Activated CD4-positive, alpha-beta T cell treated with anti-CD3 and anti-CD28 coated beads, Interleukin-2, Interleukin-4, amounts not matched to agents 100 ng/mL and 50 ng/mL, durations not matched to agents 16 hours and 8 hours (primary cell): ENCODE results near the gene STX11.
"Not testable (repeated sequence)": the region's sequence is repeated elsewhere in the genome, so short reads cannot be mapped to it uniquely, and the experiment has no call there.

ENCODE experiments used
- DNase-seq: peaks from one replicate; pipeline ENCODE4 v3.0.0-alpha.2; 2020; ENCODE audit warnings: low spot score

STX11 gene

DNA sequence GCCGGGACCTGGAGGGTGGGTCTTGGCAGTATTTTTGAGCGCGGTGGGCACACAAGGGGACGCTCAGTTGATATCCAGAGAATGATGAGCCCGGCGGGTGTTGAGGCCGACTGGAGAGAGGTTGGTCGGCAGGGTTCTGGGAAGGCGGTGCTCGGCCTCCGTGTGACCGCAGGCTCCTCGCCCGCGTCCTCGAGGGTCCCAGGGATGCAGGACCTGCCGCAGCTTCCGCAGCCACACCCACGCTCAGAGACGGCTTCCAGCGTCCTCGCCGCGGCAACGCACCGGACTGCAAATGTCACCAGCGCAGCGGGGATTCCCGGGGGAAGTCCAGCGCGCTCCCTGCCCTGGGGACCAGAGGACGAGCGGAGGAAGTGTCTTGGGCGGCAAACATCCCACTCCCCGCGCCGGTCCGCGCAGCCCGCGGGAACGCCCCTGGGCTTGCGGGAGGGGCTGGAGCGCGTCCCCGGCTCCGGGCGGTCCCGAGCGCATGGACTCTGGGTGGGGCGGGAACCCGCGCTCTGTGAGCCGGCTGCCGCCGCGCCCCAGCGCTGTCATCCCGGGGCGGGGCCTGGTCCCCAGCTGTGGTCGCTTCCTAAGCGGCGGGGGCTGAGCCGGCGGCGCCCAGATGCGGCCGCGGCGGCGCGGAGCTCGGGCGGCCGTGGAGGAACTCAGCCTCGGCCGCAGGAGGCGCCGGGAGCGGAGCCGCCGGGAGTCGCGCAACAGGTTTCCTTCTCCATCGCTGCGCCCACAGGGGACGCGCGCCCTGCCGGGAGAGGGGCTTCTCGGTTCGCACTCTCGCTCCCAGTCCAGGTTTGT, at the start of gene STX11:
Gene STX11 (plus strand): TSS at position 624 of the 816 bp plus-strand sequence. CDS start 36,111 bp downstream, outside the sequence.
- peak; percentile 83 for DNase-seq

DNA sequence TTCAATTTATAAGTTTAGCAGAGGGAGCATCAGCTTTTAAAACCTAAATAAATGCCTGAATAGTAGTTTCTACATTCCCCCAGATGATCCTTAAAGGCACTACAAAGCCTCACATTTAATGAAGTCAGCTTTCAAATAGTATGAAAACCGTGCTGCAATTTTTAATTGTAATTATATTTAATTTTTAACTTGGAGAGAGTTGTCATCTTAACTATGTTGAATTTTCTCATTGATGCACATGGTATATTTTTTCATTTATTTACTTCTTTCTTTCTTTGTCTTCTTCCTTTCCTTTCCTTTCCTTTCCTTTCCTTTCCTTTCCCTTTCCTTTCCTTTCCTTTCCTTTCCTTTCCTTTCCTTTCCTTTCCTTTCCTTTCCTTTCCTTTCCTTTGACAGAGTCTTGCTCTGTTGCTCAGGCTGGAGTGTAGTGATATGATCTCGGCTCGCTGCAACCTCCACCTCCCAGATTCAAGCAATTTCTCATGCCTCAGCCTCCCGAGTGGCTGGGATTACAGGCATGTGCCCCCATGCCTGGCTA, 47.2 kb upstream of the STX11 start:
- DNase-seq, result no peak

DNA sequence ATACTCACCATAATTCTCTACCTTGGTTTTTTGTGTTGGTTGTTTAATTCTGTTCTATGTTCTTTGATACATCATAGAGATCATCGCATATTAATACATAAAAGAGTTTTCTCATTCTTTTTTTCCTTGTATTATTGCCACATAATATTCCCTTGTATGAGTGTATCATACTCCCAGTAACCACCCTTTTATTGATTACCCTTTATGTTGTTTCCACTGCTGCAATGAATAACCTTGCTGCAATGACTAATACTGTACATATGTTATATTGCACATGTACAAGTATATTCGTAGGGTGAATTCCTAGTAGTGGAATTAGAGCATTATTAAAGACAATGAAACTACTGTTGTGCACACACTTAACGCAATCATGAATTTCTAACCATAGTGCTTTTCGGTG, 45.8 kb upstream of the STX11 start:
- DNase-seq, result no peak

DNA sequence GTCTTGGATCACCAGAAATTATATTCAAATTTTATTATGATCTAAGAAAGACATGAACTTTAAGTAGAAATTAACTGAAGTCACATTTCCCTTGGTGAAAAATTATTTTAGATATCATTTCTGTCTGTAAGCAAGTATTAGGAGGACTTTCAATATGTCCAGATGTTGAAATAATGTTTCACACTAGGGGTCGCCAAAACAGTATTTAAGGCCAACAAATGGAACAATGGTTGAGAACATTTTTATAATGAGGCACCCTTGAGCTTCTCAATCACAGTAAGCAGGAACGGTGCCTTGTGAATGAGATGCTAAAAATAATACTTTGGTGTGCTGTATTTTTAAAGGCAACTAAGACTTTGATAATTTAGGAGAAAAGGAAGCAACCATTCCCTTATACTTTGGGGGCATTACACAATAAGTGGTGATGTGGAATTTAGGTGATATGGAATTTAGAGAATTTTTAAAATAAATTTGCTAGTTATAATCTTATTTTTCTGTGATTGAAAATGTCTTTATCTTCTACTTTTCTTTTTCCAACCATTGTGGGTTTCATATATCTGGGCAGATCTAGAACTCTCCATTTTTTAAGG, 45.3 kb upstream of the STX11 start:
- peak; percentile 80 for DNase-seq

DNA sequence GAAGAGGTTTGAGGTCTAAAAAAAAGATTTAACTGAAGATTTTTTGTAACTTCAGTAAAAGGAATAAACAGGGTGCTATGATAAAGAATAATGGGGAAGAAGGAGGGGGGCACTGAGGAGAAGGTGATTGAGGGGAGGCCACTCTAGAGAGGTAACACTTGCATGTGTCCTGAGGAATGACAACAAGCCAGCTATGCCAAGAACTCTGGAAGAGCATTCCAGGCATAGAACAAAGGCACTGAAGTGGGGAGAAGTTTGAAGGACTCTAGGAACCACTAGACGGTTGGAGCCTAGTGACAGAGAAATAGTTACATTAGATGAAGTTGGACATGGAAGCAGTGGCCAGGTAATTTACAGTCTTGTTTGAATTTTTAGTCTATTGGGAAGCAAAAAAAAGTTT, 44.1 kb upstream of the STX11 start:
- no peak for DNase-seq

DNA sequence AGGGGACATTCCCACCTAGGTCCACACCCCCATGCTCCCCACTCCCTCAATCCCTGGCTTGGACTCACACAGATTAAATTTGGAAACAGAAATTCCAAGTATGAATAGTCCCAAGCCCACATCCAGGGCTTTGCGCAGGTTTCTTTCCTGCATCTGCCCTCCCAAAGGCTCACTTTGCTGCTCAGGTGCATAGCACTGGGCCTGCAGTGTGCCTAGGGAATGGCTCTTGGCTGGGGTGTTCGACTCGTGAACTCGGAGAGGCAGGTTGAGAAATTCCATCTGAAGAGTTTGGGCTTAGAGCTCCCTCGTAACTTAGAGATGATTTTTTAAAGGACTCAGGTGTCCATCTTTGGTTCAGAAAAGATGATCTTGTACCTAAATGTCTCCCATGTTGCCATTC, 40.1 kb upstream of the STX11 start:
- DNase-seq, result no peak

DNA sequence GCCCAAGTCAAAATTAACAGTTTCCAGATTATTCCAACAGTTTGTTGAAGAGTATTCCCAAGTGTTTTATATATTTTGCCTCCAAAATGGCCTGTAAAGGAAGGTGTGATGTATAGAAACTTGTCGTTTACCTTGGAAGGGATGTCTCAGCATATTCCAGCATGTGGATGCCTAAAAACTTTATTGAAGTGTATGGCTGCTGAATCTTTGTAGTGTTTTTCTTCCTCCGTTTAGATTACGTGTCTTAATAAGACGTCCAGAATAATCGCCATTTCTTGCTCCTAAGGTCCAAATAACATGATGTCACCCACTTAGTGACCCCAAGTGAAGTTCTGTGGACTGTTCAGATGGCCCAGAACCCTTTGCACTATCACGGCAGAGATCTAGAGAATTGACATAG, 37.0 kb upstream of the STX11 start:
- no peak for DNase-seq

DNA sequence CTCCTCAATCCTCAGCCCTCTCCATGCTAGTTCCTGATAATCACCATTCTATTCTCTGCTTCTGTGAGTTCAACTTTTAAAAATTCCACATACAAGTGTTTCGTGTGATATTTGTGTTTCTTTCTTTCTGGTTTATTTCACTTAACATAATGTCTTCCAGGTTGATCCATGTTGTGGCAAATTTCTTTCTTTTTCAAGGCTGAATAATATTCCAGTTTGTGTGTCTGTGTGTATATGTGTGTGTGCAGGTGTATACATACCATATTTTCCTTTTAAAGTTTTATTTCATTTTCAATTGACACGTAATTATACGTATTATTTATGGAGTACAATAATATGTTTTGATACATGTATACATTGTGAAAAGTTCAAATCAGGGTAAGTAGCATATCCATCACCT, 35.1 kb upstream of the STX11 start:
- DNase-seq, result no peak

DNA sequence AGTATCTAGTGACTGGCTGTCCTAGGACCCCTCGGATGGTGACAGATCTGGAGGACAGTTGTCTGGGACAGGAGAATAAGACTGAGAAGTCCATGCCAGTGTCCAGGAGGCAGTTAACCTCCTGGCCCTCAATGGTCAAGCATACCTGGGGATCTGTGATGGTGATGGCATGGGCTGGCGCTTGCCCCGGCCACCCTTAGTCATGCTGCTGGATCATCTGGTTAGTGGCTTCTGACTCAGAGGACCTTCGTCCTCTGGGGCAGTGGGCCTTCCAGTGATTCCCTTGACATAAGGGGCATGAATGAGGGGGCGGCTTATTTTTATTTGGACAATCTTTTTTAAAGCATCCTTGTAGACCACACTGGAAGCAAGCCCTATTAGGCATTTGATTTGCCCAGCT, 30.9 kb upstream of the STX11 start:
- no peak for DNase-seq

DNA sequence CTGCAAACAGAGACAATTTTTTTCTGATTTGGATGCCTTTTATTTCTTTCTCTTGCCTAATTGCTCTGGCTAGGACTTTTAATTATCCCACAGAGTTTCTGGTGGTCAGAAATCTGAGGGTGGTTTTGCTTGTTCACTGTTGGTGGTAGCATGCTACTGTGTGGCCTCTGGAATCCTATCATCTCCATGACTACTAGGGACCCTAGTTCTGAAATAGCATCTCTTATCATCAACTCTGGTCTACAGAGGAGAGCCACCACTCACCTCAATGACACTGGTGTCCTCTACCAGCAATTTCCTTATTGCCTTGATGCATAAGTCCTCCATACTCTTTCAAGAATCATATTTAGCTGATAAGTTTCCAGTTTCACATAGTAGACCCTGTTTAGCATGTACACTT, 27.5 kb upstream of the STX11 start:
- no peak for DNase-seq

DNA sequence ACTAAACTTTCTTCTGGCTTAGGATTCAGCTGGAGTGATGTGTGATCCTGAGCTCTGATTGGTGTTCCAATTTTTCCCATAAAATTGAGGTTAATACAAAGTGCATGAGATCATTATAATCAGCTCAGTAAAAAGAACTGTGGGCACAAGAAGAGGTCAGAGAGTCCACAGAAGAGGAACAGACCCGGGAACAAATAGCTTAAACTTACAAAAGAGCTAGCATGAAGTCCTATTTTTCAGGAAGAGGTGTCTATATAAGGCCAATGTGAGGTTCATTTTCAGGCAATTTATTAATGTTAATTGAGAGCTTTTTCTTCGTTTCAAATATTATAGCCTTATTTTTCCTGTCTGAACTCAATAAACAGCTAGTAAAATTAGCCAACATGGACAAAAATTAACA, 26.9 kb upstream of the STX11 start:
- DNase-seq, result no peak

DNA sequence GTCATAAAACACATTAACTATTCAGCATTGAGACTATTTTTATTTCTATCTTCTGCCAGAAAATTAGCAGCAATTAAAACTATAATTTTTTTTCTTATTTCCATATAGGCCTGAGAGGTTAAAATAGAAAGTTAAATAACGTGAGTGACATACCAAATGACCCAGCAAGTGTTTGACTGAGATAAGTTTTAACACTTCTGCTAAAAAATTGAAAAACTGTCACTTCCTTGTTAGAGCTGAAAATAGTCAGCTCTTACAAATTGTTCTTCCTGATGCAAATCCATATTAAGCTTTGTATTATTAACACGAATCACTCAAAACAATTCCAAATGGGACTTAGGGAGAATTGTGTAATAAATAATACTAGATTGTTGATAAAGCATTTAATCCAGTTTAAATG, 26.5 kb upstream of the STX11 start:
- DNase-seq, result no peak

DNA sequence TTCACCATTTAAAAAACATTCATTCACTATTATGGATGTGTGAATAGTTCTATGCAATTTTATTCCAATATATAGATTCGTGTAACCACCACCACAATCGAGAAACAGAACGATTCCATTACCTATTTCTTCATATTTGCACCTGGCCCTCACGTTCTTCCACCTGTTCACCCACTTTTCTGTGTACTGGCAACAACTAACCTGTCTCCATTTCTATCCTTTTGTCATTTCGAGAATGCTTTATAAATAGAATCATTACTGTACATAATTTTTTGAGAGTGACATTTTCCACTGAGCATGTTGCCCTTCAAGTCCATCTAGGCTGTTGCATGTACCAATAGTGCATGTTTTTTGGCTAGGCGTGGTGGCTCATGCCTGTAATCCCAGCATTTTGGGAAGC, 23.2 kb upstream of the STX11 start:
- no peak for DNase-seq

DNA sequence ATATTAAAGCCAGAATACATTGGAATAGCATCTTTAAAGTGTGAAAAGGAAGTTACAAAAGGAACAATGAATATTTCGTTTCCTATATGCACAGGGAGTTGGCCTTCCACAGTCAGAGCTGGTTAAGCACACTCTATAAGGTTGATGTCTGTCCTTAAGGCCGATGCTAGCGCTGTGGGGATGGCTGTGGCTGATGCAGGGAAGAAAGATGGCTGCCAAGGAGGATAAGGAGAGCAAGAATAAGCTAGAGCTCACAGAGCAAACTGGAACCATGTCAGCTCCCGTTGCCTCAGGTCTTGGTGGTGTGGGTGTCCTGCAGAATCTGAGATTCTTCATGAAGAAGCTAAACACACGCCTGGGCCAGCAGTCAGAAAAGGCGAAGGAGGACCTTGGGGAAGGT, 20.8 kb upstream of the STX11 start:
- DNase-seq, result no peak

DNA sequence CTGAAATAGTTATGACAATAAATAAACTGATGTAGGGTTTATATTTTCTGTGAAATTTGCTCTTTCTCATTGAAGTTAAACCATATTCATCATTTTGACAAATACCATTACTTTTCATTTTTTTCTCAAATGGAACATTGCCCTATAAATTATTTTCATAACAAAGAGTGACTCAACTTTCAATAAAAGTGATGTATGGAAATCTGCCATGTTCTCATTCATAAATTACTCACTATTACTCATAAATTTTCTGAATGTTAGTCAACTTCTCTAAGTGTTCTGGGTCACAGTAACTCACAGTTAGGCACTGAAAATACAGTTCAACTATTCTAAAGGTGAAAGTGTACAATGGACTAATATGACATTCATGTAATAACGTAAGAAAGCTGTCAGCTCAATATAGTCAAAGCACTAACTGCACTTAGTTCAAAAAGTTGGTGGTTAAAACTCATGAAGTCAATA, 19.0 kb upstream of the STX11 start:
- DNase-seq, result peak; percentile 80

DNA sequence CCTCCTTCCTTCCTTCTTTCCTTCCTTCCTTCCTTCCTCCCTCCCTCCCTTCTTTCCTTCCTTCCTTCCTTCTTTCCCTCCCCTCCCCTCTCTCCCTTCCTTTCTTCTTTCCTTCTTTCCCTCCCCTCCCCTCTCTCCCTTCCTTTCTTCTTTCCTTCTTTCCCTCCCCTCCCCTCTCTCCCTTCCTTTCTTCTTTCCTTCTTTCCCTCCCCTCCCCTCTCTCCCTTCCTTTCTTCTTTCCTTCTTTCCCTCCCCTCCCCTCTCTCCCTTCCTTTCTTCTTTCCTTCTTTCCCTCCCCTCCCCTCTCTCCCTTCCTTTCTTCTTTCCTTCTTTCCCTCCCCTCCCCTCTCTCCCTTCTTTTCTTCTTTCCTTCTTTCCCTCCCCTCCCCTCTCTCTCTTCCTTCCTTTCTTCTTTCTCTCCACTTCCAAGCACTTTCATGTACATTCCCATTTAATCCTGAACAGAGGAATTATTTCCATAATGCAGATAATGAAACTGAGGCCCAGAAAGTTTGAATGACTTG, 18.1 kb upstream of the STX11 start:
- DNase-seq, result not testable (repeated sequence)

DNA sequence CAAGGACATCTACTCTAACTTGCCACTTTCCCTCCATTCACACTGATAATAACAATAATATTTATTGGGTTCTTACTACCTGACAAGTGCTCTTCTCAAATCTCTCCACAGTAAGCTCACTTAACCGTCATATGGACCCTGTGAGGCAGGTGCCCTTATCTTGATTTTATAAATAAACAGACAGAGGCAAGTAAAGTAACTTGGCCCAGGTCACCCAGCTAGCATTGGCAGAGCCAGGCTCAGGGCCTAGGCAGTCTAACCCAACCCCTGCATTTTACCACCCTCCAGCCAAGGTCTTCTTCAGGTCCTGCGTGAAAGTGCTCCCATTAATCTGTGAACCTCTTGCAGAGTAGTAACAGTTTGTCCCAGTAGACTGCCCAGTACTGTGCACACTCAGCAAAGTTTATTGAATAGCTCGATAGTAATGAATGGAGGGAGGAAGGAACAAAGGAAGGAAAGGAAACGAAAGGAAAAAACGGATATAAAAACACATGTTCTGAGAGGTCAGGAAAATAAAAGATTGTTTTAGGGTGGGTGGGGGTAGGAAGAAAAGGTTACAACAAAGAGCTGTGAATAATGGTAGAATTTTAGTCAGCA, 17.0 kb upstream of the STX11 start:
- no peak for DNase-seq

DNA sequence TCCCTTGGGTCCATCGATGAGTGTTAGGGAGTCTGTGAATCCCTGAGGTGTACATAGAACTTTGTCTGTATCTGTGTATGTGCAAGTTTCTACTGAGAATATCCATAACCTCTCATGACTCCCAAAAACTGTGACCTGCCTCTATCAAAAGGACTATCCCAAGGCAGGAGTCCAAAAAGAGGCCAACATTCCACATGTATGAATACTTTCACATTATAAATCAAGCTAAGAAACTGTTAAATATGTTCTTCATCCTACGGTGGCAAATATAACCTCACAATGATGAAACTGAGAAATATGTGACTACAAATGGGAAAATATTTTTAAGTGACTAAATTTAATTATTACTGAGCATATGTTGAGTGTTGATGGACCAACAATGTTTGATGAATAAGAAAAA, 16.1 kb upstream of the STX11 start:
- DNase-seq, result no peak

DNA sequence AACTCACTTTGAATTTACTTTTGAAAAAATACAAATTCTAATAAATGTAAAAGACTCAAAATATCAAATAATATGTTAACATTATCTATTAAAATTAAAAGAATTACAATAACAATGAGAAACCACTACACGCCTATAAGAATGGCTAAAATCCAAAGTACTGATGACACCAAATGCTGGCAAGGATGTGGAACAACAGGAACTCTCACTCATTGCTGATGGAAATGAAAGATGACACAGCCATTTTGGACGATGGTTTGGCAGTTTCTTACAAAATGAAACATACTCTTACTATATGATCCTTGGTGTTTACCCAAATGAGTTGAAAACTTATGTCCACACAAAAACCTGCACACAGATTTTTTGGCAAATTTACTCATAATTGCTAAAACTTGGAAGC, 15.6 kb upstream of the STX11 start:
- DNase-seq, result no peak

DNA sequence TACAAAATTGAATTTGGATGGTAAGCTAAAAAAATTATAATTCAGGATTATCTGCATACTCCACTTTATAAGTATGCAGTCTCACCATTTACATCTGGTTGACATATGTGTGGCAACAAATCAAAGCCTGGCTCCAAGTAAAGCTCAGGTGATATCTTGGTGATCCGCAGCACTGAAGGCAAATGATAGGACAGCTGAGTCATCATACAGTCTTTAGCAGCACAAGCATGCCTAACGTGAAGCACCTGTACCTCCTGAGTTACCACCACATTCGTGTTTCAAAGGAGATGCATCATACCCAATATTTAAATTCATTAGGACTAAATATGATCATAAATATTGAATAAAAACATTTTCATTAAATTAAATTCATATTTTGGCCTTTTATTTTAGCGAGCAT, 11.8 kb upstream of the STX11 start:
- DNase-seq, result no peak

DNA sequence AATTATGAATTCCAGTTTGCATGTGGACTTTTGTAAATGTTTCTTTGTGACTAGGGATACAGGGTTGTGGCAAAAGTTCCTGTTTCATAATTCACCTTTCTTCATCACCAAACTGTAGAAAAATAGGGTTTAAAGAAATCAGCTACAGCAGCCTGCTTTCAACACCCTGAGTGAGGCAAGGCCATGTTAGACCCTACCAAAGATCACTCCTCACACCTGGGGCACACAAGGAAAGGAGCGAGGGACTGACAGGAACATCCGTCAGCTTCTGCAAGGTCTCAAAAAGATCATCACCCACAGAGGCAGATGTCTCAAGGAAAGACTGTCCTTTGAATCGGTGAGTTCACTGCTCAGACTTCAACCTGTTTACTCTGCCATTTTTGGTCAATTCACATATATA, 10.5 kb upstream of the STX11 start:
- DNase-seq, result no peak

DNA sequence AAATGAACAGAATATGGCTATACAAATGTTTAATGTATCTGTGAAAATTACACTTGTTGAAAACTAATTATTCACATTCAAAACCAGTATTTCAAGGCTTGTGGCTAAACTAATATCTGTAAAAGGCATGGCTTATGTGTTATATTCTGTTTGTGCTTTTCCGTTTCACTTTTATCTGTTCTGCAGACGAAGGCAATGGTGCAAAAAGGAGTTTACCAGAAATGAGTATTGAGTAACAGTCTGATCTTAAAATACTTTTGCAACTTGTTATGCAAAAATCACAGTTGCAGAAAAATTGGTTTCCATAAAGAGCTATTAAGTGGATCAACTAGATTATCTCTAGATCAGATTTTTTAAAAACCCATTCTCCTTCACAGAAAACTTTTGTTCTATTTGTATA, 9.4 kb upstream of the STX11 start:
- DNase-seq, result no peak

DNA sequence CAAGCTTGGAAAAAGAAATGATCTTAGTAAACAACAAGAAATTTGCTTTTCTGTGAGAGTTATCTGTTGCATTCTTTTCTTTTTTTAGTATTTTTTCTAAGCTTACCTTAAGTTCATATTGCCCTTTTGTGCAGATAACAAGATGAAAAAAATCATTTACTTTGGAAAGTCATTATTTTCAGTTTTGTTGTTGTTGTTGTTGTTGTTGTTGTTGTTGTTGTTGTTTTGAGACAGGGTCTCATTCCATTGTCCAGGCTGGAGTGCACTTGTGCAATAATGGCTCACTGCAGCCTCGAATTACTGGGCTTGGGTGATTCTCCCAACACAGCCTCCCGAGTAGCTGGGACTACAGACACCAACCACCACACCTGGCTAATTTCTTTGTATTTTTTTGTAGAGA, 8.8 kb upstream of the STX11 start:
- no peak for DNase-seq
